Kidney epithelial cell (primary cell): Measurements from ENCODE around the gene TRA2A. TPM values are rescaled to one million over a fixed set of nuclear protein-coding genes. Genes with fewer than 3 reads are reported as not detected.

Experiments
- DNase-seq: peaks from one replicate; pipeline ENCODE4 v3.0.0-alpha.2; 2010; ENCODE audit warnings: low read depth
- H3K27me3 ChIP-seq: 2 replicates; pipeline ENCODE4 v1.6.0; 2011; ENCODE audit warnings: low read length; ENCODE audit not compliant: control insufficient read depth, insufficient read depth
- H3K36me3 ChIP-seq: 2 replicates; pipeline ENCODE4 v1.5.1; 2011; ENCODE audit warnings: low read length; ENCODE audit not compliant: control insufficient read depth, insufficient read depth
- H3K4me3 ChIP-seq: 2 replicates; pipeline ENCODE4 v1.5.1; 2011; ENCODE audit warnings: low read depth, mild to moderate bottlenecking, control low read depth, low read length
- total RNA-seq: library from RNA; depleted of rRNA; stranded (reverse); fragments of >200 nt; gene quantifications from 2 replicates; pipeline ENCODE4 v1.2.3, GENCODE V29; 2015
- TF ChIP-seq, protein P1 (sequence below): IDR thresholded peaks from 2 replicates; pipeline ENCODE4 v1.5.1; 2011; ENCODE audit warnings: mild to moderate bottlenecking, moderate library complexity, low read length, control low read depth, inconsistent platforms; ENCODE audit not compliant: insufficient read depth, poor library complexity, severe bottlenecking

TRA2A gene
- total RNA-seq: 25.8 and 36.9 TPM in 2 replicates

GRCh38 chr7:23531794-23532489 is at the start of gene TRA2A:
TSS of gene TRA2A (minus strand) at chr7:23531981. CDS start at chr7:23531824, 157 bp downstream.
- peak within 1 kb of the TSS; percentile 66 for H3K4me3 ChIP-seq

GRCh38 chr7:23570592-23571200 is 38.9 kb upstream of the TRA2A start:
- no peaks in the 10 kb centered on the region for H3K27me3 ChIP-seq
- TF ChIP-seq, protein P1, sequence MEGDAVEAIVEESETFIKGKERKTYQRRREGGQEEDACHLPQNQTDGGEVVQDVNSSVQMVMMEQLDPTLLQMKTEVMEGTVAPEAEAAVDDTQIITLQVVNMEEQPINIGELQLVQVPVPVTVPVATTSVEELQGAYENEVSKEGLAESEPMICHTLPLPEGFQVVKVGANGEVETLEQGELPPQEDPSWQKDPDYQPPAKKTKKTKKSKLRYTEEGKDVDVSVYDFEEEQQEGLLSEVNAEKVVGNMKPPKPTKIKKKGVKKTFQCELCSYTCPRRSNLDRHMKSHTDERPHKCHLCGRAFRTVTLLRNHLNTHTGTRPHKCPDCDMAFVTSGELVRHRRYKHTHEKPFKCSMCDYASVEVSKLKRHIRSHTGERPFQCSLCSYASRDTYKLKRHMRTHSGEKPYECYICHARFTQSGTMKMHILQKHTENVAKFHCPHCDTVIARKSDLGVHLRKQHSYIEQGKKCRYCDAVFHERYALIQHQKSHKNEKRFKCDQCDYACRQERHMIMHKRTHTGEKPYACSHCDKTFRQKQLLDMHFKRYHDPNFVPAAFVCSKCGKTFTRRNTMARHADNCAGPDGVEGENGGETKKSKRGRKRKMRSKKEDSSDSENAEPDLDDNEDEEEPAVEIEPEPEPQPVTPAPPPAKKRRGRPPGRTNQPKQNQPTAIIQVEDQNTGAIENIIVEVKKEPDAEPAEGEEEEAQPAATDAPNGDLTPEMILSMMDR: peak; percentile 82
- H3K4me3 ChIP-seq: no peak overlapping the region
- peak; percentile 25 for DNase-seq
- no peaks in the 10 kb centered on the region for H3K36me3 ChIP-seq

More at GRCh38 chr7:23531794-23532489, at the start of gene TRA2A:
- peak; percentile 57 for DNase-seq
- Histone ChIP-seq H3K27me3 (no peaks in the 10 kb centered on the region), H3K36me3 (no peaks in the 10 kb centered on the region)
- TF ChIP-seq, protein P1: no peak

DNA sequence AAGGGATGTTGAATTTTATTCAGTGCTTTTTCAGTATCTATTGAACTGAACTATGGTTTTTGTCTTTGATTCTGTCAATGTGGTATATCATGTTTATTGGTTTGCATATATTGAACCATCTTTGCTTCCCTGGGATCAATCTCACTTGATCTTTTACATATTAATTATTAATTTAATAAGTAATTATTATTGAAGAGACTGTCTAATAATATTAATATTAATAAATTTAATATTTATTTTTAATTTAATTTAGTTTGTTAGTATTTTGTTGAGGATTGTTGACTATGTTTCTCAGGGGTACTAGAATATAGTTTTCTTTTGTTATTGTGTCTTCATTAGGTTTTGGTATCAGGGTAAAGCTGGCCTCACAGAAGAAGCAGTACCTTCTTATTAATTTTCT is 26.5 kb upstream of the TRA2A start:
- Histone ChIP-seq H3K4me3 (no peak overlapping the region), H3K27me3 (no peaks in the 10 kb centered on the region), H3K36me3 (no peaks in the 10 kb centered on the region)
- TF ChIP-seq, protein P1: no peak
- DNase-seq: no peak

GRCh38 chr7:23547662-23548061 is 15.9 kb upstream of the TRA2A start:
- no peak for DNase-seq
- no peak overlapping the region for H3K4me3 ChIP-seq
- TF ChIP-seq, protein P1: no peak
- H3K27me3 ChIP-seq: no peaks in the 10 kb centered on the region
- H3K36me3 ChIP-seq: no peaks in the 10 kb centered on the region

- DNase-seq: peak; percentile 74
- Histone ChIP-seq H3K36me3 (no peaks in the 10 kb centered on the region), H3K4me3 (no peak overlapping the region), H3K27me3 (no peaks in the 10 kb centered on the region)
- TF ChIP-seq, protein P1: peak; percentile 89
These were observed 15.3 kb upstream of the TRA2A start for GRCh38 chr7:23546897-23547572.
